H1 (cell line): ENCODE measurements around the gene HP1BP3.

Source experiments
- BACH1 ChIP-seq: IDR thresholded peaks from 2 replicates; pipeline ENCODE4 v1.6.1; 2012; ENCODE audit warnings: low read length, improper control_type of control experiment
- BRCA1 ChIP-seq: IDR thresholded peaks from 2 replicates; pipeline ENCODE4 v1.6.1; 2012; ENCODE audit warnings: low read depth, low read length, improper control_type of control experiment
- CHD1 ChIP-seq: IDR thresholded peaks from 2 replicates; pipeline ENCODE4 v1.6.1; 2012; ENCODE audit warnings: low read depth, low read length, improper control_type of control experiment
- EZH2 ChIP-seq: fragments of 200-600 bp; sonication (generic); IDR thresholded peaks from 2 replicates; pipeline ENCODE4 v1.7.1; 2012; ENCODE audit warnings: low read depth, mild to moderate bottlenecking, moderate library complexity, low read length, inconsistent platforms; ENCODE audit not compliant: severe bottlenecking
- POLR2A ChIP-seq, 2 experiments: IDR thresholded peaks; 1 replicate in 1 of 2; 2 replicates in 1 of 2; pipeline ENCODE4 v1.6.1; 2011; ENCODE audit warnings: low read depth in 2 of 2, low read length in 2 of 2, mild to moderate bottlenecking in 2 of 2; ENCODE audit errors: control extremely low read depth in 1 of 2
- POLR2AphosphoS5 ChIP-seq: IDR thresholded peaks from 2 replicates; pipeline ENCODE4 v1.6.1; 2011; ENCODE audit warnings: low read depth, low read length
- RAD21 ChIP-seq, 2 experiments: IDR thresholded peaks in 1 of 2; conservative IDR thresholded peaks in 1 of 2; 2 replicates each; pipeline ENCODE4 v1.6.1; 2011; ENCODE audit warnings: low read depth in 2 of 2, low read length in 2 of 2, improper control_type of control experiment in 1 of 2, inconsistent platforms in 1 of 2, mild to moderate bottlenecking in 1 of 2, moderate library complexity in 1 of 2
- TCF12 ChIP-seq: IDR thresholded peaks from 2 replicates; pipeline ENCODE4 v1.6.1; 2011; ENCODE audit warnings: low read depth, mild to moderate bottlenecking, low read length
- TF ChIP-seq, protein P1 (sequence below), 3 experiments: IDR thresholded peaks; 1 replicate in 2 of 3; 2 replicates in 1 of 3; pipeline versions ENCODE4 v1.5.1 to v1.6.1; 2011; ENCODE audit warnings: low read length in 3 of 3, mild to moderate bottlenecking in 3 of 3, inconsistent platforms in 2 of 3, low read depth in 1 of 3, moderate library complexity in 1 of 3; ENCODE audit not compliant: insufficient read depth in 1 of 3; ENCODE audit errors: control extremely low read depth in 1 of 3

DNA sequence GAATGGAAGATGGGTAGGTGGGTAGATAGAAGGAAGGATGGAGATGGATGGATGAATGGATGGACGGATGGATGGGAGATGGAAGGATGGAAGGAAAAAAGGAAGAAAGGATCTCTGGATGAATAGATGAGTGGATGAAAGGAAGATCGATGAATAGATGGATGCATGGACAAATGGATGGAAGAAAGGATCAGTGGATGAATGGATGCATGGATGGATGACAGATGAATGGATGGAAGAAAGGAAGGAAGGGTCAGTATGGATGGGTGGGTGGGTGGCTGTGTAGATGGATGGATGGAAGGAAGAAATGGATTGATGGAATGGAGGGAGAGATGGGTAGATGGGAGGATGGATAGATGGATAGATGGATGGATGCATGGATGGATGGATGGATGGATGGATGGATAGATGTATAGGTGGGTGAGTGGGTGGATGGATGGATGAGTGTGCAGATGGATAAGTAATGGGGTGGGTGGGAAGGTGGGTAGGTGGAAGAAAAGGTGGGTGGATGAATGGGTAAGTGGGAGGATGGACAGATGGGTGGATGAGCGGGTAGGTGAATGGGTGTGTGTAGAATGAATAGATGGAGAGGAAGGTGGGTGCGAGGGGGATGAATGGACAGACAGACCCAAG lies 83.9 kb downstream of the HP1BP3 start:
- TF ChIP-seq TCF12 (no peak), POLR2A (IDR thresholded peaks at IDR 0.05; ENCODE audit: control extremely low read depth in 1 of 2, low read depth in 2 of 2, low read length in 2 of 2) (no peak), BRCA1 (no peak), POLR2AphosphoS5 (no peak), RAD21 (IDR thresholded peaks at IDR 0.05 in 1 of 2, conservative IDR thresholded peaks at IDR 0.05 in 1 of 2; ENCODE audit: low read depth in 2 of 2, low read length in 2 of 2) (no peak), EZH2 (no peak), BACH1 (no peak), CHD1 (no peak)
- TF ChIP-seq, protein P1, sequence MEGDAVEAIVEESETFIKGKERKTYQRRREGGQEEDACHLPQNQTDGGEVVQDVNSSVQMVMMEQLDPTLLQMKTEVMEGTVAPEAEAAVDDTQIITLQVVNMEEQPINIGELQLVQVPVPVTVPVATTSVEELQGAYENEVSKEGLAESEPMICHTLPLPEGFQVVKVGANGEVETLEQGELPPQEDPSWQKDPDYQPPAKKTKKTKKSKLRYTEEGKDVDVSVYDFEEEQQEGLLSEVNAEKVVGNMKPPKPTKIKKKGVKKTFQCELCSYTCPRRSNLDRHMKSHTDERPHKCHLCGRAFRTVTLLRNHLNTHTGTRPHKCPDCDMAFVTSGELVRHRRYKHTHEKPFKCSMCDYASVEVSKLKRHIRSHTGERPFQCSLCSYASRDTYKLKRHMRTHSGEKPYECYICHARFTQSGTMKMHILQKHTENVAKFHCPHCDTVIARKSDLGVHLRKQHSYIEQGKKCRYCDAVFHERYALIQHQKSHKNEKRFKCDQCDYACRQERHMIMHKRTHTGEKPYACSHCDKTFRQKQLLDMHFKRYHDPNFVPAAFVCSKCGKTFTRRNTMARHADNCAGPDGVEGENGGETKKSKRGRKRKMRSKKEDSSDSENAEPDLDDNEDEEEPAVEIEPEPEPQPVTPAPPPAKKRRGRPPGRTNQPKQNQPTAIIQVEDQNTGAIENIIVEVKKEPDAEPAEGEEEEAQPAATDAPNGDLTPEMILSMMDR (IDR thresholded peaks at IDR 0.05; ENCODE audit: control extremely low read depth in 1 of 3, insufficient read depth in 1 of 3, low read depth in 1 of 3, low read length in 3 of 3): no peak
